ENCODE results near the gene SLC10A4. TPM values are rescaled to one million over a fixed set of nuclear protein-coding genes. Genes with fewer than 3 reads are reported as not detected.

The SLC10A4 gene
- total and polyA plus RNA-seq, 2 of the 4 experiments (the other 2 are of a cell fraction) = not detected

- no peak overlapping the region for H2AK5ac ChIP-seq (ENCODE audit: low read depth, low read length)
- H3K36me3 ChIP-seq (ENCODE audit: control insufficient read depth, insufficient read depth, low read length) = no peaks in the 10 kb centered on the region
- no peaks in the 10 kb centered on the region for H3K4me1 ChIP-seq (ENCODE audit: control insufficient read depth, insufficient read depth, low read length)
- H3K4me2 ChIP-seq (ENCODE audit: low read depth, low read length) = no peak overlapping the region
- in situ Hi-C loops (cut with MboI; ENCODE audit: low sequenced_read_pairs) = no loop called here
- no peak overlapping the region for H2BK120ac ChIP-seq (ENCODE audit: low read depth, low read length)
- no peak overlapping the region for H3K14ac ChIP-seq (replicated peaks; ENCODE audit: low read depth, low read length)
- H3K9ac ChIP-seq (ENCODE audit: low read depth, low read length) = no peak overlapping the region
- no peak overlapping the region for H3K23ac ChIP-seq (ENCODE audit: low read depth, low read length)
- H2AFZ ChIP-seq (replicated peaks; ENCODE audit: low read length, poor library complexity) = no peak overlapping the region
- CTCF ChIA-PET = no interaction called here
- H3K4ac ChIP-seq (ENCODE audit: low read depth, low read length) = no peak overlapping the region
- DNase-seq = no peak
- no peak overlapping the region for H3K56ac ChIP-seq (ENCODE audit: extremely low read depth, insufficient read depth, low read length)
- H2AK9ac ChIP-seq (replicated peaks; ENCODE audit: low read depth, low read length, poor library complexity) = no peak overlapping the region
- no peak overlapping the region for H2BK15ac ChIP-seq (ENCODE audit: low read depth, low read length)
- no peak overlapping the region for H3K27ac ChIP-seq (ENCODE audit: insufficient read depth, low read length)
- H2BK20ac ChIP-seq (ENCODE audit: low read depth, low read length) = no peak overlapping the region
- BruUV-seq (replicated peaks) = no TSS peak
- no peaks in the 10 kb centered on the region for H4K20me1 ChIP-seq (ENCODE audit: insufficient read depth, low read length)
- H4K5ac ChIP-seq (ENCODE audit: low read depth, low read length) = no peak overlapping the region
- peaks cover 2% of the 10 kb centered on the region; the same call in 1 of the 2 replicates for H3K9me3 ChIP-seq (ENCODE audit: control insufficient read depth, insufficient read depth, low read length)
- no peaks in the 10 kb centered on the region for H3K9me1 ChIP-seq (ENCODE audit: insufficient read depth, low read length)
- H2BK5ac ChIP-seq (ENCODE audit: low read depth, low read length, poor library complexity, severe bottlenecking) = no peak overlapping the region
- H4K91ac ChIP-seq (ENCODE audit: insufficient read depth, low read depth, low read length) = no peak overlapping the region
- peaks cover 13% of the 10 kb centered on the region for H3K27me3 ChIP-seq (ENCODE audit: control insufficient read depth, insufficient read depth, low read length)
- no peak overlapping the region for H3K4me3 ChIP-seq (ENCODE audit: insufficient read depth, low read depth, low read length)
- dilution Hi-C loops (cut with HindIII; ENCODE audit: low sequenced_read_pairs, unreplicated experiment) = no loop called here
- no CpG with 5 or more reads among the region's 5 CpGs for WGBS, 2 experiments (ENCODE audit: extremely low coverage in 2 of 2, insufficient read length in 1 of 2)
- intact Hi-C loops (cut with micrococcal nuclease) = no loop called here
- ATAC-seq (ENCODE audit: low read depth) = no peak
- no peaks in the 10 kb centered on the region for H3K79me1 ChIP-seq (ENCODE audit: low read depth in 1 of 2, low read length in 2 of 2)
- H4K8ac ChIP-seq (ENCODE audit: low read depth in 2 of 2, low read length in 2 of 2) = no peak overlapping the region
- TF ChIP-seq RAD21 (IDR thresholded peaks at IDR 0.05; ENCODE audit: low read length) = no peak
- TF ChIP-seq ELK1 (IDR thresholded peaks at IDR 0.05; ENCODE audit: borderline replicate concordance, low read depth, low read length) = no peak
- TF ChIP-seq BHLHE40 (IDR thresholded peaks at IDR 0.05; ENCODE audit: low read depth, low read length) = no peak
- TF ChIP-seq MAFK (IDR thresholded peaks at IDR 0.05; ENCODE audit: low read depth, low read length) = no peak
- no peak for TF ChIP-seq USF2 (IDR thresholded peaks at IDR 0.05; ENCODE audit: low read depth, low read length)
- no peak for TF ChIP-seq CHD1 (IDR thresholded peaks at IDR 0.05; ENCODE audit: low read depth, low read length)
- TF ChIP-seq MXI1 (IDR thresholded peaks at IDR 0.05; ENCODE audit: borderline replicate concordance, low read depth, low read length) = no peak
- no peak for TF ChIP-seq CTCF (conservative IDR thresholded peaks at IDR 0.05; ENCODE audit: low read depth, low read length)
- no peak for TF ChIP-seq NFE2L2 (IDR thresholded peaks at IDR 0.05; ENCODE audit: low read depth, low read length)
- TF ChIP-seq RCOR1 (IDR thresholded peaks at IDR 0.05; ENCODE audit: insufficient replicate concordance, low read length) = no peak
- no peak overlapping the region for H3K18ac ChIP-seq (ENCODE audit: low read depth, low read length)
- POLR2A ChIA-PET (ENCODE audit: unreplicated experiment) = no interaction called here
Measured at GRCh38 chr4:48462363-48462762, 20.8 kb upstream of the SLC10A4 start.
